Panc1 (cell line): Measurements from ENCODE around the gene PAX3. TPM values are rescaled to one million over a fixed set of nuclear protein-coding genes. Genes with fewer than 3 reads are reported as not detected.

Source experiments
- ATAC-seq: fragments of 200-7000 bp; cut with Tn5 transposase; 2 replicates; pipeline ENCODE4 v1.9.1; 2020; ENCODE audit warnings: mild to moderate bottlenecking, moderate library complexity
- BruUV-seq: library from RNA; stranded (reverse); fragments of 400-500 nt; replicated peaks from 2 replicates; lab custom pipeline; 2021; lab: Mats Ljungman, UMichigan
- CTCF ChIA-PET: fragments of 300-600 bp; sonication (Branson Sonifier 250); formaldehyde crosslinking; loops from one replicate; lab custom pipeline; 2022; ENCODE audit warnings: antibody characterized with exemption; lab: Charles Lee
- POLR2A ChIA-PET: fragments of 300-600 bp; sonication (Branson Sonifier 250); formaldehyde crosslinking; loops from one replicate; lab custom pipeline; 2022; ENCODE audit warnings: antibody characterized with exemption; lab: Charles Lee
- DNase-seq: peaks from one replicate; pipeline ENCODE4 v3.0.0-alpha.2; 2010; ENCODE audit warnings: low read depth, low spot score
- H3K27ac ChIP-seq: 2 replicates; pipeline ENCODE4 v1.5.1; 2011; ENCODE audit warnings: mild to moderate bottlenecking, low read length, inconsistent platforms
- H3K27me3 ChIP-seq: fragments of 200-500 bp; sonication (Bioruptor generic); 2 replicates; pipeline ENCODE4 v1.6.0; 2014; ENCODE audit warnings: low read length, inconsistent platforms; ENCODE audit not compliant: control insufficient read depth, insufficient read depth
- H3K36me3 ChIP-seq: fragments of 200-500 bp; sonication (Bioruptor generic); 2 replicates; pipeline ENCODE4 v1.5.1; 2014; ENCODE audit warnings: inconsistent platforms, mild to moderate bottlenecking, low read length, moderate library complexity; ENCODE audit not compliant: control insufficient read depth, insufficient read depth
- H3K4me1 ChIP-seq: 2 replicates; pipeline ENCODE4 v1.5.1; 2011; ENCODE audit warnings: inconsistent platforms, mild to moderate bottlenecking, low read length, moderate library complexity; ENCODE audit not compliant: control insufficient read depth, insufficient read depth
- H3K4me3 ChIP-seq, 2 experiments: 2 replicates each; pipeline ENCODE4 v1.5.1; 2011 to 2012; ENCODE audit warnings: low read depth in 2 of 2, low read length in 2 of 2, mild to moderate bottlenecking in 2 of 2, inconsistent platforms in 1 of 2, moderate library complexity in 1 of 2
- H3K9me3 ChIP-seq: fragments of 200-500 bp; sonication (Bioruptor generic); 2 replicates; pipeline ENCODE4 v1.5.1; 2014; ENCODE audit warnings: low read depth, mild to moderate bottlenecking, inconsistent platforms, low read length, moderate library complexity; ENCODE audit not compliant: control insufficient read depth, insufficient read depth
- POLR2AphosphoS5 ChIP-seq: IDR thresholded peaks from 2 replicates; pipeline ENCODE4 v1.6.1; 2012; ENCODE audit warnings: mild to moderate bottlenecking, low read depth, low read length, moderate library complexity
- SIN3A ChIP-seq: IDR thresholded peaks from 2 replicates; pipeline ENCODE4 v1.6.1; 2012; ENCODE audit warnings: low read depth, mild to moderate bottlenecking, low read length, moderate library complexity, borderline replicate concordance; ENCODE audit not compliant: insufficient read depth
- TCF7L2 ChIP-seq: IDR thresholded peaks from 2 replicates; pipeline ENCODE4 v1.6.1; 2011; ENCODE audit warnings: mild to moderate bottlenecking, low read depth, low read length, inconsistent platforms
- in situ Hi-C: cut with HindIII; loops from 2 replicates; pipeline ENCODE4 v1.10.0; 2016; ENCODE audit warnings: low sequenced_read_pairs, low pct_unique_long_range_greater_than_20kb
- intact Hi-C: fragments of 100-400 bp; cut with micrococcal nuclease; formaldehyde crosslinking; loops from one replicate; pipeline ENCODE4 v1.10.0; 2022; ENCODE audit not compliant: unreplicated experiment
- total RNA-seq: library from RNA; stranded (reverse); gene quantifications from one replicate; pipeline ENCODE4 v1.2.1, GENCODE V29; 2021; ENCODE audit not compliant: unreplicated experiment
- TF ChIP-seq, protein P1 (sequence below), 2 experiments: IDR thresholded peaks; 2 replicates each; pipeline ENCODE4 v1.6.1; 2011 to 2012; ENCODE audit warnings: low read depth in 2 of 2, control low read depth in 1 of 2, low read length in 1 of 2, mild to moderate bottlenecking in 1 of 2, moderate library complexity in 1 of 2; ENCODE audit not compliant: insufficient read depth in 1 of 2
- TF ChIP-seq, protein P2 (sequence below): fragments of 450-650 bp; IDR thresholded peaks from 2 replicates; pipeline ENCODE4 v1.5.1; 2017; ENCODE audit warnings: mild to moderate bottlenecking

Gene PAX3
- total RNA-seq, 1 experiment from 2014 or later, result not detected

GRCh38 chr2:222248256-222248655 is 50.5 kb downstream of the PAX3 start:
- no TSS peak for BruUV-seq
- Histone ChIP-seq H3K4me1 (no peaks in the 10 kb centered on the region), H3K9me3 (no peaks in the 10 kb centered on the region), H3K27ac (no peak overlapping the region), H3K36me3 (no peaks in the 10 kb centered on the region), H3K27me3 (no peaks in the 10 kb centered on the region; the same call in 1 of the 2 replicates), H3K4me3 (no peak overlapping the region)
- intact Hi-C loops (no loop called here), in situ Hi-C loops (no loop called here)
- DNase-seq (no peak), ATAC-seq (no peak)
- ChIA-PET CTCF (no interaction called here), POLR2A (no interaction called here)
- TF ChIP-seq TCF7L2, result no peak
- TF ChIP-seq, protein P1, sequence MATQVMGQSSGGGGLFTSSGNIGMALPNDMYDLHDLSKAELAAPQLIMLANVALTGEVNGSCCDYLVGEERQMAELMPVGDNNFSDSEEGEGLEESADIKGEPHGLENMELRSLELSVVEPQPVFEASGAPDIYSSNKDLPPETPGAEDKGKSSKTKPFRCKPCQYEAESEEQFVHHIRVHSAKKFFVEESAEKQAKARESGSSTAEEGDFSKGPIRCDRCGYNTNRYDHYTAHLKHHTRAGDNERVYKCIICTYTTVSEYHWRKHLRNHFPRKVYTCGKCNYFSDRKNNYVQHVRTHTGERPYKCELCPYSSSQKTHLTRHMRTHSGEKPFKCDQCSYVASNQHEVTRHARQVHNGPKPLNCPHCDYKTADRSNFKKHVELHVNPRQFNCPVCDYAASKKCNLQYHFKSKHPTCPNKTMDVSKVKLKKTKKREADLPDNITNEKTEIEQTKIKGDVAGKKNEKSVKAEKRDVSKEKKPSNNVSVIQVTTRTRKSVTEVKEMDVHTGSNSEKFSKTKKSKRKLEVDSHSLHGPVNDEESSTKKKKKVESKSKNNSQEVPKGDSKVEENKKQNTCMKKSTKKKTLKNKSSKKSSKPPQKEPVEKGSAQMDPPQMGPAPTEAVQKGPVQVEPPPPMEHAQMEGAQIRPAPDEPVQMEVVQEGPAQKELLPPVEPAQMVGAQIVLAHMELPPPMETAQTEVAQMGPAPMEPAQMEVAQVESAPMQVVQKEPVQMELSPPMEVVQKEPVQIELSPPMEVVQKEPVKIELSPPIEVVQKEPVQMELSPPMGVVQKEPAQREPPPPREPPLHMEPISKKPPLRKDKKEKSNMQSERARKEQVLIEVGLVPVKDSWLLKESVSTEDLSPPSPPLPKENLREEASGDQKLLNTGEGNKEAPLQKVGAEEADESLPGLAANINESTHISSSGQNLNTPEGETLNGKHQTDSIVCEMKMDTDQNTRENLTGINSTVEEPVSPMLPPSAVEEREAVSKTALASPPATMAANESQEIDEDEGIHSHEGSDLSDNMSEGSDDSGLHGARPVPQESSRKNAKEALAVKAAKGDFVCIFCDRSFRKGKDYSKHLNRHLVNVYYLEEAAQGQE (IDR thresholded peaks at IDR 0.05; ENCODE audit: insufficient read depth in 1 of 2, low read depth in 2 of 2, low read length in 1 of 2), result no peak
- no peak for TF ChIP-seq POLR2AphosphoS5
- no peak for TF ChIP-seq SIN3A
- TF ChIP-seq, protein P2, sequence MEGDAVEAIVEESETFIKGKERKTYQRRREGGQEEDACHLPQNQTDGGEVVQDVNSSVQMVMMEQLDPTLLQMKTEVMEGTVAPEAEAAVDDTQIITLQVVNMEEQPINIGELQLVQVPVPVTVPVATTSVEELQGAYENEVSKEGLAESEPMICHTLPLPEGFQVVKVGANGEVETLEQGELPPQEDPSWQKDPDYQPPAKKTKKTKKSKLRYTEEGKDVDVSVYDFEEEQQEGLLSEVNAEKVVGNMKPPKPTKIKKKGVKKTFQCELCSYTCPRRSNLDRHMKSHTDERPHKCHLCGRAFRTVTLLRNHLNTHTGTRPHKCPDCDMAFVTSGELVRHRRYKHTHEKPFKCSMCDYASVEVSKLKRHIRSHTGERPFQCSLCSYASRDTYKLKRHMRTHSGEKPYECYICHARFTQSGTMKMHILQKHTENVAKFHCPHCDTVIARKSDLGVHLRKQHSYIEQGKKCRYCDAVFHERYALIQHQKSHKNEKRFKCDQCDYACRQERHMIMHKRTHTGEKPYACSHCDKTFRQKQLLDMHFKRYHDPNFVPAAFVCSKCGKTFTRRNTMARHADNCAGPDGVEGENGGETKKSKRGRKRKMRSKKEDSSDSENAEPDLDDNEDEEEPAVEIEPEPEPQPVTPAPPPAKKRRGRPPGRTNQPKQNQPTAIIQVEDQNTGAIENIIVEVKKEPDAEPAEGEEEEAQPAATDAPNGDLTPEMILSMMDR, result no peak

DNA sequence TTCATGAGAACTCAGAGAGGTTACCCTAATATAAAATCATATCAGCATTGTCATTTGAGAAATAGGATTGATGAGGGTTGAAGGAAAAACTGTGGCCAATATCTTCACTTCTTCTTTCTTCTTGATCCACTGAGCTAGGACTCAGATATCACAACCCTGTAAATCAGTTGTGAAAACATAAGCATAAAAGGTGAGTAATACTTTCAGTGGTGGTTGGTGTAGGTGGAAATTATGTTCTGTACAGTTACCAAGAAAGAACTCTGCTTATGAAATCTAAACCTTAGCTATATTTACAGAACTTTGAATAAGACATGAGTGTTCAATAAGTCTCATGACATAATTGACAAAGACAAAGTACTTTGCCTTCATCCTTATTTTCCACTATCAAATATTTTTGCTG is 56.3 kb downstream of the PAX3 start:
- Histone ChIP-seq H3K27me3 (no peaks in the 10 kb centered on the region; the same call in 1 of the 2 replicates), H3K4me1 (no peaks in the 10 kb centered on the region), H3K9me3 (no peaks in the 10 kb centered on the region), H3K27ac (no peak overlapping the region), H3K4me3 (no peak overlapping the region), H3K36me3 (no peaks in the 10 kb centered on the region)
- ATAC-seq (no peak), DNase-seq (no peak)
- intact Hi-C loops (no loop called here), in situ Hi-C loops (no loop called here)
- ChIA-PET CTCF (interaction anchor here (0.6 kb wide), 1 partner anchor 901 kb away, joined by 3 read pairs; no protein-coding TSS in a partner anchor), POLR2A (no interaction called here)
- no peak for TF ChIP-seq TCF7L2
- TF ChIP-seq, protein P2, result no peak
- TF ChIP-seq POLR2AphosphoS5, result no peak
- TF ChIP-seq, protein P1 (IDR thresholded peaks at IDR 0.05; ENCODE audit: insufficient read depth in 1 of 2, low read depth in 2 of 2, low read length in 1 of 2), result no peak
- TF ChIP-seq SIN3A, result no peak
- no TSS peak for BruUV-seq
